Astrocyte (in vitro differentiated cells and primary cell): ENCODE results near the gene MAJIN. TPM values are rescaled to one million over a fixed set of nuclear protein-coding genes. Genes with fewer than 3 reads are reported as not detected.

Experiments
- DNase-seq: peaks from one replicate; pipeline ENCODE4 v3.0.0-alpha.2; 2010; ENCODE audit warnings: low read depth
- FAIRE-seq: peaks from 2 replicates; lab custom pipeline; 2011; peaks lifted over from hg19 to GRCh38; lab: Jason Lieb, UNC
- H2AFZ ChIP-seq: 2 replicates; pipeline ENCODE4 v1.6.0; 2012; ENCODE audit warnings: low read depth, low read length, inconsistent platforms
- H3K27ac ChIP-seq: 2 replicates; pipeline ENCODE4 v1.5.1; 2011; ENCODE audit warnings: low read depth, low read length, inconsistent platforms
- H3K27me3 ChIP-seq: 2 replicates; pipeline ENCODE4 v1.6.0; 2011; ENCODE audit warnings: low read length, inconsistent platforms; ENCODE audit not compliant: insufficient read depth
- H3K36me3 ChIP-seq: 2 replicates; pipeline ENCODE4 v1.5.1; 2011; ENCODE audit warnings: low read length, inconsistent platforms; ENCODE audit not compliant: insufficient read depth
- H3K4me1 ChIP-seq: 2 replicates; pipeline ENCODE4 v1.5.1; 2011; ENCODE audit warnings: low read length, inconsistent platforms; ENCODE audit not compliant: insufficient read depth
- H3K4me2 ChIP-seq: 2 replicates; pipeline ENCODE4 v1.6.0; 2012; ENCODE audit warnings: low read length, inconsistent platforms
- H3K4me3 ChIP-seq: 2 replicates; pipeline ENCODE4 v1.5.1; 2011; ENCODE audit warnings: low read depth, mild to moderate bottlenecking, low read length, inconsistent platforms; ENCODE audit not compliant: insufficient read depth
- H3K79me2 ChIP-seq: 2 replicates; pipeline ENCODE4 v1.6.0; 2012; ENCODE audit warnings: mild to moderate bottlenecking, low read length, inconsistent platforms; ENCODE audit not compliant: insufficient read depth
- H3K9ac ChIP-seq: 2 replicates; pipeline ENCODE4 v1.6.0; 2012; ENCODE audit warnings: mild to moderate bottlenecking, low read length, inconsistent platforms
- H3K9me3 ChIP-seq: 2 replicates; pipeline ENCODE4 v1.5.1; 2012; ENCODE audit warnings: low read depth, mild to moderate bottlenecking, low read length, inconsistent platforms; ENCODE audit not compliant: insufficient read depth
- H4K20me1 ChIP-seq: 2 replicates; pipeline ENCODE4 v1.6.0; 2012; ENCODE audit warnings: low read length, inconsistent platforms; ENCODE audit not compliant: insufficient read depth
- H3K27ac Mint-ChIP-seq: one replicate; pipeline ENCODE4 v1.8.0; 2021; ENCODE audit warnings: mild to moderate bottlenecking, mixed read lengths; ENCODE audit not compliant: unreplicated experiment
- H3K27me3 Mint-ChIP-seq: one replicate; pipeline ENCODE4 v1.8.0; 2021; ENCODE audit warnings: low read depth, mixed read lengths; ENCODE audit not compliant: unreplicated experiment
- H3K36me3 Mint-ChIP-seq: one replicate; pipeline ENCODE4 v1.8.0; 2021; ENCODE audit warnings: low read depth, mixed read lengths; ENCODE audit not compliant: unreplicated experiment
- H3K4me1 Mint-ChIP-seq: one replicate; pipeline ENCODE4 v1.8.0; 2021; ENCODE audit warnings: low read depth, mixed read lengths; ENCODE audit not compliant: unreplicated experiment
- H3K4me3 Mint-ChIP-seq: one replicate; pipeline ENCODE4 v1.8.0; 2021; ENCODE audit warnings: mild to moderate bottlenecking, moderate library complexity, mixed read lengths; ENCODE audit not compliant: unreplicated experiment
- H3K9me3 Mint-ChIP-seq: one replicate; pipeline ENCODE4 v1.8.0; 2021; ENCODE audit warnings: mild to moderate bottlenecking, mixed read lengths; ENCODE audit not compliant: unreplicated experiment
- CTCF ChIP-seq: IDR thresholded peaks from 2 replicates; pipeline ENCODE4 v1.5.1; 2011; ENCODE audit warnings: low read depth, mild to moderate bottlenecking, inconsistent platforms, low read length, moderate library complexity; ENCODE audit not compliant: insufficient read depth
- EZH2 ChIP-seq: IDR thresholded peaks from 2 replicates; pipeline ENCODE4 v1.6.1; 2012; ENCODE audit warnings: mild to moderate bottlenecking, low read length, inconsistent platforms; ENCODE audit not compliant: insufficient read depth
- total RNA-seq: library from RNA; stranded (reverse); gene quantifications from 2 replicates; pipeline ENCODE4 v1.2.1, GENCODE V29; 2021

The MAJIN gene
- total RNA-seq, 1 donor from 2014 or later = not detected

- H4K20me1 ChIP-seq = no peaks in the 10 kb centered on the region
Observed at GRCh38 chr11:64898541-64898940, 73.4 kb downstream of the MAJIN start.

GRCh38 chr11:64898076-64898445 lies 73.8 kb downstream of the MAJIN start:
- no peak overlapping the region for H3K9ac ChIP-seq
- no peaks in the 10 kb centered on the region for H4K20me1 ChIP-seq
- no peak overlapping the region for H3K4me3 ChIP-seq
- Mint-ChIP-seq H3K4me1 (no peaks in the 10 kb centered on the region), H3K9me3 (no peaks in the 10 kb centered on the region), H3K4me3 (no peak overlapping the region), H3K36me3 (peaks cover 9% of the 10 kb centered on the region), H3K27ac (no peak overlapping the region), H3K27me3 (no peaks in the 10 kb centered on the region)
- no peak for FAIRE-seq
- peaks cover 3% of the 10 kb centered on the region for H3K4me1 ChIP-seq
- no peak overlapping the region for H3K4me2 ChIP-seq
- no peaks in the 10 kb centered on the region for H3K27me3 ChIP-seq
- no peak overlapping the region for H2AFZ ChIP-seq
- no peak overlapping the region for H3K27ac ChIP-seq
- peaks cover 4% of the 10 kb centered on the region for H3K36me3 ChIP-seq
- H3K79me2 ChIP-seq = no peaks in the 10 kb centered on the region
- TF ChIP-seq EZH2 (no peak), CTCF (no peak)
- H3K9me3 ChIP-seq = no peaks in the 10 kb centered on the region
- no peak for DNase-seq

More at GRCh38 chr11:64898541-64898940, 73.4 kb downstream of the MAJIN start:
- no peaks in the 10 kb centered on the region for H3K9me3 Mint-ChIP-seq
- Histone ChIP-seq H3K27ac (no peak overlapping the region), H3K4me3 (no peak overlapping the region), H2AFZ (no peak overlapping the region), H3K4me2 (no peak overlapping the region), H3K27me3 (no peaks in the 10 kb centered on the region), H3K79me2 (no peaks in the 10 kb centered on the region), H3K36me3 (peaks cover 4% of the 10 kb centered on the region), H3K9me3 (no peaks in the 10 kb centered on the region), H3K4me1 (peaks cover 3% of the 10 kb centered on the region), H3K9ac (no peak overlapping the region)
- H3K4me1 Mint-ChIP-seq = no peaks in the 10 kb centered on the region
- TF ChIP-seq EZH2 = no peak
- TF ChIP-seq CTCF = no peak
- peaks cover 9% of the 10 kb centered on the region for H3K36me3 Mint-ChIP-seq
- H3K27me3 Mint-ChIP-seq = no peaks in the 10 kb centered on the region
- DNase-seq (no peak), FAIRE-seq (no peak)
- H3K4me3 Mint-ChIP-seq = no peak overlapping the region
- H3K27ac Mint-ChIP-seq = no peak overlapping the region

GRCh38 chr11:64897381-64898075 lies 74.4 kb downstream of the MAJIN start:
- Mint-ChIP-seq H3K4me1 (no peaks in the 10 kb centered on the region), H3K27me3 (no peaks in the 10 kb centered on the region), H3K27ac (no peak overlapping the region), H3K9me3 (no peaks in the 10 kb centered on the region), H3K4me3 (no peak overlapping the region), H3K36me3 (peaks cover 9% of the 10 kb centered on the region)
- TF ChIP-seq CTCF = no peak
- TF ChIP-seq EZH2 = no peak
- H3K27ac ChIP-seq = no peak overlapping the region
- no peak for FAIRE-seq
- H3K4me1 ChIP-seq = peaks cover 3% of the 10 kb centered on the region
- DNase-seq = no peak
- no peaks in the 10 kb centered on the region for H3K79me2 ChIP-seq
- no peaks in the 10 kb centered on the region for H3K9me3 ChIP-seq
- no peak overlapping the region for H3K4me3 ChIP-seq
- H4K20me1 ChIP-seq = no peaks in the 10 kb centered on the region
- H3K9ac ChIP-seq = no peak overlapping the region
- no peak overlapping the region for H3K4me2 ChIP-seq
- no peak overlapping the region for H2AFZ ChIP-seq
- H3K27me3 ChIP-seq = no peaks in the 10 kb centered on the region
- peaks cover 4% of the 10 kb centered on the region for H3K36me3 ChIP-seq
